HepG2 (cell line): ENCODE data around the gene PARP15. TPM values are rescaled to one million over a fixed set of nuclear protein-coding genes. Genes with fewer than 3 reads are reported as not detected.

ENCODE experiments used
- CBX1 ChIP-seq: IDR thresholded peaks from one replicate; pipeline ENCODE4 v1.6.1; 2016; ENCODE audit warnings: antibody characterized with exemption, low read depth
- CBX5 ChIP-seq: sonication (generic); formaldehyde crosslinking; IDR thresholded peaks from 2 replicates; pipeline ENCODE4 v1.4.0; 2020; ENCODE audit warnings: missing genetic modification reagents, borderline replicate concordance
- GABPB1 ChIP-seq: IDR thresholded peaks from 2 replicates; pipeline ENCODE4 v1.6.1; 2016; ENCODE audit warnings: mild to moderate bottlenecking, missing genetic modification reagents, moderate library complexity, missing compliant biosample characterization
- HES4 ChIP-seq: sonication (generic); formaldehyde crosslinking; IDR thresholded peaks from 2 replicates; pipeline ENCODE4 v1.9.0; 2021; ENCODE audit warnings: mild to moderate bottlenecking, missing genetic modification reagents, borderline replicate concordance
- NCOA5 ChIP-seq: sonication (generic); formaldehyde crosslinking; IDR thresholded peaks from 2 replicates; pipeline ENCODE4 v1.4.0; 2020; ENCODE audit warnings: missing genetic modification reagents
- NFATC3 ChIP-seq: sonication (generic); formaldehyde crosslinking; IDR thresholded peaks from 2 replicates; pipeline ENCODE4 v1.5.1; 2020; ENCODE audit warnings: mild to moderate bottlenecking, missing genetic modification reagents
- NR1H2 ChIP-seq: sonication (generic); formaldehyde crosslinking; IDR thresholded peaks from 2 replicates; pipeline ENCODE4 v1.8.1; 2022; ENCODE audit warnings: low read depth, missing genetic modification reagents, borderline replicate concordance
- ONECUT2 ChIP-seq: sonication (generic); formaldehyde crosslinking; IDR thresholded peaks from 2 replicates; pipeline ENCODE4 v1.4.0; 2020; ENCODE audit warnings: missing genetic modification reagents
- SAFB2 ChIP-seq: sonication (generic); formaldehyde crosslinking; IDR thresholded peaks from 2 replicates; pipeline ENCODE4 v1.5.1; 2020; ENCODE audit warnings: missing genetic modification reagents, low read depth, mild to moderate bottlenecking, borderline replicate concordance
- SIN3B ChIP-seq: fragments of 150-350 bp; IDR thresholded peaks from 2 replicates; pipeline ENCODE4 v1.6.1; 2014; ENCODE audit warnings: low read length
- SMARCC2 ChIP-seq: fragments of 450-650 bp; IDR thresholded peaks from 2 replicates; pipeline ENCODE4 v1.6.1; 2017; ENCODE audit warnings: antibody characterized with exemption, mild to moderate bottlenecking
- ZBTB21 ChIP-seq: sonication (generic); formaldehyde crosslinking; IDR thresholded peaks from 2 replicates; pipeline ENCODE4 v1.4.0; 2020; ENCODE audit warnings: missing genetic modification reagents
- ZBTB7B ChIP-seq: sonication (generic); formaldehyde crosslinking; IDR thresholded peaks from 2 replicates; pipeline ENCODE4 v1.4.0; 2020; ENCODE audit warnings: missing genetic modification reagents
- ZFP36 ChIP-seq: fragments of 150-350 bp; IDR thresholded peaks from 2 replicates; pipeline ENCODE4 v1.6.1; 2018; ENCODE audit warnings: borderline replicate concordance, low read length, low read depth; ENCODE audit not compliant: partially characterized antibody
- ZFX ChIP-seq: sonication (generic); formaldehyde crosslinking; IDR thresholded peaks from 2 replicates; pipeline ENCODE4 v1.4.0; 2020; ENCODE audit warnings: mild to moderate bottlenecking, low read depth, missing genetic modification reagents, moderate library complexity
- ZNF34 ChIP-seq: sonication (generic); formaldehyde crosslinking; IDR thresholded peaks from 2 replicates; pipeline ENCODE4 v1.4.0; 2020; ENCODE audit warnings: mild to moderate bottlenecking, missing genetic modification reagents, borderline replicate concordance
- ZNF605 ChIP-seq: sonication (generic); formaldehyde crosslinking; IDR thresholded peaks from 2 replicates; pipeline ENCODE4 v1.8.0; 2022; ENCODE audit warnings: mild to moderate bottlenecking, missing genetic modification reagents
- ZNF775 ChIP-seq: sonication (generic); formaldehyde crosslinking; IDR thresholded peaks from 2 replicates; pipeline ENCODE4 v1.4.0; 2020; ENCODE audit warnings: missing genetic modification reagents, mild to moderate bottlenecking, moderate library complexity, borderline replicate concordance
- ZSCAN9 ChIP-seq: IDR thresholded peaks from 2 replicates; pipeline ENCODE4 v1.6.1; 2016; ENCODE audit warnings: borderline replicate concordance
- polyA plus RNA-seq, 8 experiments: library from polyadenylated mRNA; depleted of rRNA in 3 of 8; stranded (reverse) in 7 of 8; unstranded in 1 of 8; fragments of >200 nt; fragmentation: Illumina TruSeq in 4 of 8; extraction: Trizol in 4 of 8; gene quantifications; 2 replicates each; pipeline versions ENCODE4 v1.2.1 to v1.2.3, GENCODE V29; 2011 to 2016; ENCODE audit warnings: low read depth in 4 of 8, missing spikeins in 1 of 8, mixed read lengths in 1 of 8; ENCODE audit not compliant: insufficient read depth in 1 of 8
- total RNA-seq, 5 experiments: library from RNA; depleted of rRNA; stranded (reverse); fragments of >200 nt; fragmentation: Illumina TruSeq; extraction: Trizol; gene quantifications; 2 replicates each; pipeline ENCODE4 v1.2.3, GENCODE V29; 2016; ENCODE audit warnings: low read depth in 1 of 5
- TF ChIP-seq, protein P1 (sequence below): sonication (generic); formaldehyde crosslinking; IDR thresholded peaks from 2 replicates; pipeline ENCODE4 v1.4.0; 2020; ENCODE audit warnings: low read depth, missing genetic modification reagents
- TF ChIP-seq, protein P2 (sequence below): sonication (generic); formaldehyde crosslinking; IDR thresholded peaks from 2 replicates; pipeline ENCODE4 v1.4.0; 2020; ENCODE audit warnings: missing genetic modification reagents
- TF ChIP-seq, protein P3 (sequence below): sonication (generic); formaldehyde crosslinking; IDR thresholded peaks from 2 replicates; pipeline ENCODE4 v1.4.0; 2020; ENCODE audit warnings: missing genetic modification reagents, mild to moderate bottlenecking, borderline replicate concordance

The PARP15 gene
- total and polyA plus RNA-seq, 2 of the 13 experiments (the other 11 are each of a cell fraction or from before 2014, with no cell fraction given): 0.02 TPM; not detected in 1

DNA sequence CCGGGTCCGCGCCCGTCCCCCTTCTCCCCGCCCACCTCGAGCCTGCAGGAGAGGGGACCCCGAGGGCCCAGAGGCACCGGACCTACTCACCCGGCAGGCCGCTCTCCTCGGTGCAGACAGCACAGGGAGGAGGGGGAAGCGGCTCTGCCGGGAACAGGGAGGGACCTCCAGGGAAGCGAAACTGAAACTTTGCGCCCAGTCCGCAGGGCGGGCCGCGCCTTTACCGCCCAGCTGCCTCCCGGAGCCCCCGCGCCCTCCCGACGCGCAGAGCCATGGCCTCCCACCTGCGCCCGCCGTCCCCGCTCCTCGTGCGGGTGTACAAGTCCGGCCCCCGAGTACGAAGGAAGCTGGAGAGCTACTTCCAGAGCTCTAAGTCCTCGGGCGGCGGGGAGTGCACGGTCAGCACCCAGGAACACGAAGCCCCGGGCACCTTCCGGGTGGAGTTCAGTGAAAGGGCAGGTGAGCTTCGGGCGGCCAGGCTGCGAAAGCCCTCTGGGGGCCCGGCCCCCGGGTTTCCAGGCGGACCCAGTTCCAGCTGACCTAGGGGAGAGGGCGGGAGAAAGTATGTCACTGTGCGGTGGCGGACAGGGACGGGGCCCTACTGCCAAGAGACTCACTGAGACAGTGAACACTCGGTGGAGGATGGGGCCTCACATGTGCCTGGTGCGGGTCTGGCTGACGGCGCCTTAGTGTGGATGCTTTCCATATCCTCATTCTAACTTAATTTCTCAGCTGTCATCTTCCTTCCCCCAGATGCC, 13.1 kb upstream of the PARP15 start, which contains the start of the genes DTX3L and PARP9 (continued):
- TF ChIP-seq, protein P1, sequence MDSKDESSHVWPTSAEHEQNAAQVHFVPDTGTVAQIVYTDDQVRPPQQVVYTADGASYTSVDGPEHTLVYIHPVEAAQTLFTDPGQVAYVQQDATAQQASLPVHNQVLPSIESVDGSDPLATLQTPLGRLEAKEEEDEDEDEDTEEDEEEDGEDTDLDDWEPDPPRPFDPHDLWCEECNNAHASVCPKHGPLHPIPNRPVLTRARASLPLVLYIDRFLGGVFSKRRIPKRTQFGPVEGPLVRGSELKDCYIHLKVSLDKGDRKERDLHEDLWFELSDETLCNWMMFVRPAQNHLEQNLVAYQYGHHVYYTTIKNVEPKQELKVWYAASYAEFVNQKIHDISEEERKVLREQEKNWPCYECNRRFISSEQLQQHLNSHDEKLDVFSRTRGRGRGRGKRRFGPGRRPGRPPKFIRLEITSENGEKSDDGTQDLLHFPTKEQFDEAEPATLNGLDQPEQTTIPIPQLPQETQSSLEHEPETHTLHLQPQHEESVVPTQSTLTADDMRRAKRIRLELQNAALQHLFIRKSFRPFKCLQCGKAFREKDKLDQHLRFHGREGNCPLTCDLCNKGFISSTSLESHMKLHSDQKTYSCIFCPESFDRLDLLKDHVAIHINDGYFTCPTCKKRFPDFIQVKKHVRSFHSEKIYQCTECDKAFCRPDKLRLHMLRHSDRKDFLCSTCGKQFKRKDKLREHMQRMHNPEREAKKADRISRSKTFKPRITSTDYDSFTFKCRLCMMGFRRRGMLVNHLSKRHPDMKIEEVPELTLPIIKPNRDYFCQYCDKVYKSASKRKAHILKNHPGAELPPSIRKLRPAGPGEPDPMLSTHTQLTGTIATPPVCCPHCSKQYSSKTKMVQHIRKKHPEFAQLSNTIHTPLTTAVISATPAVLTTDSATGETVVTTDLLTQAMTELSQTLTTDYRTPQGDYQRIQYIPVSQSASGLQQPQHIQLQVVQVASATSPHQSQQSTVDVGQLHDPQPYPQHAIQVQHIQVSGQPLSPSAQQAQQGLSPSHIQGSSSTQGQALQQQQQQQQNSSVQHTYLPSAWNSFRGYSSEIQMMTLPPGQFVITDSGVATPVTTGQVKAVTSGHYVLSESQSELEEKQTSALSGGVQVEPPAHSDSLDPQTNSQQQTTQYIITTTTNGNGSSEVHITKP: peak; percentile 50; the same call in 1 of the 2 replicates
- no peak for TF ChIP-seq SMARCC2
- TF ChIP-seq CBX5 (CRISPR knock-in tag): 0 out of 2 replicates have a peak, but pooled peaks have one; percentile 60
- TF ChIP-seq NCOA5 (CRISPR knock-in tag): no peak
- TF ChIP-seq ZSCAN9: 0 out of 2 replicates have a peak, but pooled peaks have one; percentile 11
- TF ChIP-seq CBX1: peak; percentile 67
- peak; percentile 80; the same call in 1 of the 2 replicates for TF ChIP-seq HES4 (CRISPR knock-in tag)
- no peak for TF ChIP-seq SAFB2 (CRISPR knock-in tag)
- TF ChIP-seq ZFX (CRISPR knock-in tag): peak; percentile 87
- no peak for TF ChIP-seq NR1H2 (CRISPR knock-in tag)
- TF ChIP-seq NFATC3 (CRISPR knock-in tag): no peak; the same call in 1 of the 2 replicates
- TF ChIP-seq SIN3B: no peak
- peak; percentile 61; the same call in 1 of the 2 replicates for TF ChIP-seq ZNF605
- TF ChIP-seq, protein P2, sequence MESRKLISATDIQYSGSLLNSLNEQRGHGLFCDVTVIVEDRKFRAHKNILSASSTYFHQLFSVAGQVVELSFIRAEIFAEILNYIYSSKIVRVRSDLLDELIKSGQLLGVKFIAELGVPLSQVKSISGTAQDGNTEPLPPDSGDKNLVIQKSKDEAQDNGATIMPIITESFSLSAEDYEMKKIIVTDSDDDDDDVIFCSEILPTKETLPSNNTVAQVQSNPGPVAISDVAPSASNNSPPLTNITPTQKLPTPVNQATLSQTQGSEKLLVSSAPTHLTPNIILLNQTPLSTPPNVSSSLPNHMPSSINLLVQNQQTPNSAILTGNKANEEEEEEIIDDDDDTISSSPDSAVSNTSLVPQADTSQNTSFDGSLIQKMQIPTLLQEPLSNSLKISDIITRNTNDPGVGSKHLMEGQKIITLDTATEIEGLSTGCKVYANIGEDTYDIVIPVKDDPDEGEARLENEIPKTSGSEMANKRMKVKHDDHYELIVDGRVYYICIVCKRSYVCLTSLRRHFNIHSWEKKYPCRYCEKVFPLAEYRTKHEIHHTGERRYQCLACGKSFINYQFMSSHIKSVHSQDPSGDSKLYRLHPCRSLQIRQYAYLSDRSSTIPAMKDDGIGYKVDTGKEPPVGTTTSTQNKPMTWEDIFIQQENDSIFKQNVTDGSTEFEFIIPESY: peak; percentile 22; the same call in 1 of the 2 replicates
- TF ChIP-seq ZBTB21 (CRISPR knock-in tag): no peak
- TF ChIP-seq, protein P3, sequence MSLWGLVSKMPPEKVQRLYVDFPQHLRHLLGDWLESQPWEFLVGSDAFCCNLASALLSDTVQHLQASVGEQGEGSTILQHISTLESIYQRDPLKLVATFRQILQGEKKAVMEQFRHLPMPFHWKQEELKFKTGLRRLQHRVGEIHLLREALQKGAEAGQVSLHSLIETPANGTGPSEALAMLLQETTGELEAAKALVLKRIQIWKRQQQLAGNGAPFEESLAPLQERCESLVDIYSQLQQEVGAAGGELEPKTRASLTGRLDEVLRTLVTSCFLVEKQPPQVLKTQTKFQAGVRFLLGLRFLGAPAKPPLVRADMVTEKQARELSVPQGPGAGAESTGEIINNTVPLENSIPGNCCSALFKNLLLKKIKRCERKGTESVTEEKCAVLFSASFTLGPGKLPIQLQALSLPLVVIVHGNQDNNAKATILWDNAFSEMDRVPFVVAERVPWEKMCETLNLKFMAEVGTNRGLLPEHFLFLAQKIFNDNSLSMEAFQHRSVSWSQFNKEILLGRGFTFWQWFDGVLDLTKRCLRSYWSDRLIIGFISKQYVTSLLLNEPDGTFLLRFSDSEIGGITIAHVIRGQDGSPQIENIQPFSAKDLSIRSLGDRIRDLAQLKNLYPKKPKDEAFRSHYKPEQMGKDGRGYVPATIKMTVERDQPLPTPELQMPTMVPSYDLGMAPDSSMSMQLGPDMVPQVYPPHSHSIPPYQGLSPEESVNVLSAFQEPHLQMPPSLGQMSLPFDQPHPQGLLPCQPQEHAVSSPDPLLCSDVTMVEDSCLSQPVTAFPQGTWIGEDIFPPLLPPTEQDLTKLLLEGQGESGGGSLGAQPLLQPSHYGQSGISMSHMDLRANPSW (CRISPR knock-in tag): no peak
- TF ChIP-seq ZBTB7B: peak; percentile 81
- TF ChIP-seq ZNF775 (CRISPR knock-in tag): peak; percentile 78; the same call in 1 of the 2 replicates
- TF ChIP-seq ZNF34 (CRISPR knock-in tag): peak; percentile 47; the same call in 1 of the 2 replicates
- peak; percentile 85; the same call in 1 of the 2 replicates for TF ChIP-seq GABPB1 (CRISPR knock-in tag)
- no peak for TF ChIP-seq ONECUT2 (CRISPR knock-in tag)
- no peak for TF ChIP-seq ZFP36
